SU-DHL-6 (cell line): ENCODE data around the gene ZNF746.

Experiments used
- H2AFZ ChIP-seq: fragments of 200-600 bp; sonication (generic); 2 replicates; pipeline ENCODE4 v1.6.1; 2014; ENCODE audit warnings: low read depth, mild to moderate bottlenecking, moderate library complexity, mixed read lengths, antibody characterized with exemption, low read length; ENCODE audit not compliant: severe bottlenecking
- H3F3A ChIP-seq: fragments of 200-600 bp; shearing (Covaris generic); 2 replicates; pipeline ENCODE4 v1.6.0; 2016; ENCODE audit warnings: antibody characterized with exemption, mild to moderate bottlenecking; ENCODE audit not compliant: insufficient read depth
- H3K27ac ChIP-seq: fragments of 200-600 bp; sonication (generic); 2 replicates; pipeline ENCODE4 v1.5.1; 2016; ENCODE audit warnings: low read depth, mild to moderate bottlenecking, low read length, moderate library complexity, mixed read lengths
- H3K27me3 ChIP-seq: fragments of 200-600 bp; sonication (generic), shearing (Covaris generic); 2 replicates; pipeline ENCODE4 v1.6.0; 2014; ENCODE audit warnings: mild to moderate bottlenecking, low read length
- H3K36me3 ChIP-seq: fragments of 200-600 bp; sonication (generic); 2 replicates; pipeline ENCODE4 v1.6.1; 2014; ENCODE audit warnings: mild to moderate bottlenecking, low read length, mixed read lengths
- H3K4me2 ChIP-seq: fragments of 300-600, 200-600 bp; shearing (Covaris generic), sonication (generic); 2 replicates; pipeline ENCODE4 v1.6.0; 2014; ENCODE audit warnings: low read length, low read depth, mild to moderate bottlenecking; ENCODE audit not compliant: poor library complexity, severe bottlenecking
- H3K4me3 ChIP-seq: fragments of 200-600 bp; sonication (generic); 2 replicates; pipeline ENCODE4 v1.5.1; 2014; ENCODE audit warnings: antibody characterized with exemption, low read length, mild to moderate bottlenecking, mixed read lengths; ENCODE audit not compliant: insufficient read depth, poor library complexity, severe bottlenecking
- H3K79me2 ChIP-seq: fragments of 200-600 bp; sonication (generic); 2 replicates; pipeline ENCODE4 v1.6.1; 2014; ENCODE audit warnings: mild to moderate bottlenecking, low read length, moderate library complexity; ENCODE audit not compliant: insufficient read depth
- H3K9ac ChIP-seq: fragments of 200-600 bp; sonication (generic); 2 replicates; pipeline ENCODE4 v1.7.0; 2014; ENCODE audit warnings: mild to moderate bottlenecking, low read length
- H3K9me2 ChIP-seq: fragments of 200-600 bp; sonication (generic); replicated peaks from 2 replicates; pipeline ENCODE4 v1.6.1; 2014; ENCODE audit warnings: low read length; ENCODE audit not compliant: insufficient read depth
- H3K9me3 ChIP-seq: fragments of 200-600 bp; sonication (generic); 2 replicates; pipeline ENCODE4 v1.6.1; 2014; ENCODE audit warnings: low read length, mixed read lengths; ENCODE audit not compliant: insufficient read depth
- H4K20me1 ChIP-seq: fragments of 200-600 bp; sonication (generic); 2 replicates; pipeline ENCODE4 v1.6.1; 2014; ENCODE audit warnings: low read depth, mild to moderate bottlenecking, antibody characterized with exemption, low read length, moderate library complexity, mixed read lengths
- CTCF ChIP-seq: fragments of 200-600 bp; sonication (generic); IDR thresholded peaks from one replicate; pipeline ENCODE4 v1.5.1; 2017; ENCODE audit warnings: antibody characterized with exemption, mild to moderate bottlenecking, low read length, moderate library complexity; ENCODE audit not compliant: insufficient read depth, poor library complexity, severe bottlenecking
- EZH2phosphoT487 ChIP-seq: fragments of 200-600 bp; sonication (generic), shearing (Covaris generic); conservative IDR thresholded peaks from 2 replicates; pipeline ENCODE4 v1.6.1; 2018; ENCODE audit warnings: mild to moderate bottlenecking, antibody characterized with exemption, low read length, moderate library complexity, mixed read lengths

ZNF746 gene

DNA sequence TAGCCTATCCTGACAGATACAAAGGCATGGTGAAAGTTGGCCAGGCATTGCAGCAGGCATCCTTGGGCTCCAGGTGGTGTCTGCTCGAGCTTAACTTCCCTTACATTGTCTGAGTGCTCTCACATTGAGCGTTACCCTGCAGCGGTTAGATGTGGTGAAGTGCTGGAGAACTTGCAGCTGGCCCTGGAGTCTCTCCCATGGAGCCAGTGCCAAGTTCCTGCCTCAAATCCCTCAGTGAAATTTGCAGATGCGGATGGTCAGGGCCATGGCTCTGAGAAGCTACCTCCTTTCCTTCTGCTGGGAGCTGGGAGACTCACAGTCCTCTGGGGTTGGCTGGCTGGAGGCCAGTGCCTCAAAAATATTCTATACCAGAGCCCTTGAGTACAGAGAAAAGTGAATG is 3.3 kb upstream of the ZNF746 start:
- H3K9ac ChIP-seq: no peak overlapping the region
- no peaks in the 10 kb centered on the region for H3K9me2 ChIP-seq
- H3K4me3 ChIP-seq: no peak overlapping the region
- peaks cover 8% of the 10 kb centered on the region; the same call in 1 of the 2 replicates for H3K79me2 ChIP-seq
- peaks cover 14% of the 10 kb centered on the region; the same call in 1 of the 2 replicates for H3K9me3 ChIP-seq
- H3F3A ChIP-seq: 0 out of 2 replicates have a peak, but pooled peaks cover 3% of the 10 kb centered on the region
- no peaks in the 10 kb centered on the region for H4K20me1 ChIP-seq
- no peak overlapping the region for H2AFZ ChIP-seq
- no peaks in the 10 kb centered on the region for H3K27me3 ChIP-seq
- TF ChIP-seq EZH2phosphoT487: no peak
- no peak for TF ChIP-seq CTCF
- H3K27ac ChIP-seq: no peak overlapping the region
- no peaks in the 10 kb centered on the region for H3K36me3 ChIP-seq
- no peak overlapping the region for H3K4me2 ChIP-seq

DNA sequence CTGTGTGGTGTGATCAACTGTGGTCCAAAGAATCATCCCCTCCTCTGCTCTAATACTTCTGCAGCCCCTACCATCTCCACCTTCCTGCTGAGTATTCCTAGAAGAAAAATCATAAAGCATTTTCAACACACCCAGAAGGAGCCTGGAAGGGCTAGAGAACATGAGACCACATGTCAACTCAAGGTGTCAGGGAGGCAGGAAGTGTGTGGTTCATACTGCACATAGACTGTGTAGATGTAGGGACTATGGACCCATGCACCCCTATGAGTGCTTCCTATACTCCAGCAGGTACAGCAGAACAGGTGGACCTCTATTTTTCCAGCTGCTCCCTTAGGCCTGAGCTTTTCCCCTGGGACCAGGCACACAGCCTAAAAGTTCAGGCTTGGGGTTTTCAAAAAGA is 2.6 kb upstream of the ZNF746 start:
- Histone ChIP-seq H3K4me3 (no peak overlapping the region), H2AFZ (no peak overlapping the region), H3K9me2 (no peaks in the 10 kb centered on the region), H3F3A (0 out of 2 replicates have a peak, but pooled peaks cover 3% of the 10 kb centered on the region), H4K20me1 (no peaks in the 10 kb centered on the region), H3K9ac (no peak overlapping the region), H3K36me3 (no peaks in the 10 kb centered on the region), H3K79me2 (peaks cover 14% of the 10 kb centered on the region; the same call in 1 of the 2 replicates), H3K27me3 (no peaks in the 10 kb centered on the region), H3K9me3 (peaks cover 9% of the 10 kb centered on the region; the same call in 1 of the 2 replicates), H3K27ac (no peak overlapping the region), H3K4me2 (no peak overlapping the region)
- TF ChIP-seq EZH2phosphoT487 (no peak), CTCF (no peak)

- Histone ChIP-seq H3K9ac (no peak overlapping the region), H3F3A (0 out of 2 replicates have a peak, but pooled peaks cover 3% of the 10 kb centered on the region), H3K79me2 (peaks cover 14% of the 10 kb centered on the region; the same call in 1 of the 2 replicates), H4K20me1 (no peaks in the 10 kb centered on the region), H3K27ac (no peak overlapping the region), H3K36me3 (no peaks in the 10 kb centered on the region), H3K9me2 (no peaks in the 10 kb centered on the region), H3K27me3 (no peaks in the 10 kb centered on the region), H3K4me3 (no peak overlapping the region), H3K4me2 (peak overlapping the region; percentile 68), H2AFZ (no peak overlapping the region), H3K9me3 (no peaks in the 10 kb centered on the region)
- no peak for TF ChIP-seq CTCF
- no peak for TF ChIP-seq EZH2phosphoT487
Measured at GRCh38 chr7:149498811-149499210, 1.2 kb upstream of the ZNF746 start.
